Activated CD8-positive, alpha-beta T cell treated with anti-CD3 and anti-CD28 coated beads, Interleukin-2, amount 10 ng/mL, durations not matched to agents 7 days and 5 days (primary cell): ENCODE measurements around the gene TIAM2. TPM values are rescaled to one million over a fixed set of nuclear protein-coding genes. Genes with fewer than 3 reads are reported as not detected.

ENCODE experiments used
- ATAC-seq: fragments of 150-1000 bp; cut with Tn5 transposase; one replicate; pipeline ENCODE4 v1.10.0; 2021; ENCODE audit warnings: moderate library complexity
- CTCF ChIA-PET: fragments of 350-600 bp; sonication (Branson Sonifier 250); formaldehyde crosslinking; loops from one replicate; lab custom pipeline; 2021; ENCODE audit warnings: antibody characterized with exemption; lab: Charles Lee
- POLR2A ChIA-PET: fragments of 350-600 bp; sonication (Branson Sonifier 250); formaldehyde crosslinking; loops from one replicate; lab custom pipeline; 2021; ENCODE audit warnings: antibody characterized with exemption; lab: Charles Lee
- DNase-seq: peaks from one replicate; pipeline ENCODE4 v3.0.0-alpha.2; 2020
- H3K27ac Mint-ChIP-seq: one replicate; pipeline ENCODE4 v1.8.0; 2021; ENCODE audit warnings: mild to moderate bottlenecking, mixed read lengths
- H3K27me3 Mint-ChIP-seq: one replicate; pipeline ENCODE4 v1.8.0; 2021; ENCODE audit warnings: low read depth, mixed read lengths
- H3K36me3 Mint-ChIP-seq: one replicate; pipeline ENCODE4 v1.8.0; 2021; ENCODE audit warnings: low read depth, mixed read lengths
- H3K4me1 Mint-ChIP-seq: one replicate; pipeline ENCODE4 v1.8.0; 2021; ENCODE audit warnings: low read depth, mixed read lengths
- H3K4me3 Mint-ChIP-seq: one replicate; pipeline ENCODE4 v1.8.0; 2021; ENCODE audit warnings: mild to moderate bottlenecking, mixed read lengths
- H3K9me3 Mint-ChIP-seq: one replicate; pipeline ENCODE4 v1.8.0; 2022; ENCODE audit warnings: mixed read lengths; ENCODE audit not compliant: insufficient read depth
- total RNA-seq, 2 experiments: library from RNA; stranded (reverse); gene quantifications; one replicate each; pipeline ENCODE4 v1.2.3, GENCODE V29; 2021

TIAM2 gene
- total RNA-seq = 1 to 10 TPM; 2.9 to 4.5 TPM

DNA sequence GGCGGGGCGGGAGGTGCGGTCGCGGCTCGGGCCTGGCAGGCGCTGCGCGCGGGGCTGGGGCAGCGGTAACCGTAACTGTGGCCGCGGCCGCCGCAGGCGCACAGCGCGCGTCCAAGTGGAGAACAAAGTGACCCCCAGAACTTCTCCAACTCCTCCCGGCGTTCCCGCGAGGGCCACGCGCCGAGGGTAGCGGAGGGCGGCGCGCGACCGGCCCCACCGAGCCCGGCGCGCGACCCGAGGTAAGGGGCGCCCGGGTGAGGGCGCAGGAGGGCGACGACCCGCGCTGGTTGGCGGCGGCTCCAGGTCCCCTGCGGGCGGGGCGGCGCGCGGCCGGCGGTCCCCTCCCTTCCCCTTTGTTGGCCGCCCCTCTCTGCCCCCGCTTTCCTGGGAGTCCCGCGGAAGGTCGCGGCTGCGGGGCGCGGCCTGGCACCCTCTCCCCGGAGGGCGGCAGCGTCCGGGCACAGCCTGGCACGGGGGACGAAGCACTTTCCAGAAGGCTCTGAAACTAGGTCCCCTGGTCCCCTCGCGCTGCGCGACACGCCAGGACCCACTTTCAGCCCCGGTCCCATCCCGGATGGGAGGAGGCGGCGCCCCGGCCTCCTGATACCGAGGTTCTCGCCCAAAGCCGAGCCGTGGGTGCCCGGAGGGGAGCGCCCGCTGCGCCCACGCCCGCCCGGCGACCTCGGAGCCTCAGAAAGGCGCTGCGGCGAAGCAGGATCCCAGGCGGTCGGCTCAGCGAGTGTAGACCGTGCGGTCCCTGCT, at the start of gene TIAM2:
TSS of gene TIAM2 (plus strand) at position 62 of the 762 bp plus-strand sequence. CDS start 133,909 bp downstream, outside the sequence.
- peak; percentile 75 for ATAC-seq
- no peaks in the 10 kb centered on the region for H3K9me3 Mint-ChIP-seq
- peak within 1 kb of the TSS; percentile 63 for H3K4me3 Mint-ChIP-seq
- CTCF ChIA-PET = no interaction called here
- peak; percentile 34 for DNase-seq
- H3K4me1 Mint-ChIP-seq = peaks cover 5% of the 10 kb centered on the region
- POLR2A ChIA-PET = no interaction called here
- H3K27me3 Mint-ChIP-seq = peaks cover 27% of the 10 kb centered on the region
- no peaks in the 10 kb centered on the region for H3K36me3 Mint-ChIP-seq
- H3K27ac Mint-ChIP-seq = no peak within 1 kb of the TSS

DNA sequence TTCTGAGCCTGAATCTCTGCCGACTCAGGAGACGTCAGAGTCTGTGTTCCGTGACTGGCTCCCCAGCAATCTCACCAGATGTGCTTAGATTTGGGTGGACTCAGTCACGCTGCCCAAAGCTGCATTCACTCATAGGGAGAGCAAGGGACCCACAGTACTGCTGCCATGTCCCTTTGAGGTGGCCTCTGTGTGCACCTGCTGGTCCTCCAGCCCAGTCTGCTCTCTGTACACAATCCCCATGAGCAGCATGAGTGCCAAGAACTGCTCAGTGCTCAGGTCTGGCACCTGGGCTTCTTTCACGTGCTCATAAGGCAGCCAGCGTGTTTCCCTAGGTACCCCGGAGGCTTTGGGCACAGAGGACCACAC, 44.2 kb upstream of the TIAM2 start:
- Mint-ChIP-seq H3K4me1 (peaks cover 28% of the 10 kb centered on the region), H3K4me3 (no peak overlapping the region), H3K9me3 (peaks cover 4% of the 10 kb centered on the region), H3K36me3 (peaks cover 12% of the 10 kb centered on the region), H3K27ac (peak overlapping the region; percentile 63), H3K27me3 (no peaks in the 10 kb centered on the region)
- ChIA-PET CTCF (interaction anchor here (0.7 to 1.2 kb wide), 2 partner anchors 45 to 223 kb away, joined by 3 read pairs; no protein-coding TSS in a partner anchor), POLR2A (interaction anchor here (0.9 to 1.1 kb wide), 2 partner anchors 26 to 220 kb away, joined by 3 to 5 read pairs; no protein-coding TSS in a partner anchor)
- peak; percentile 18 for ATAC-seq
- DNase-seq = no peak

DNA sequence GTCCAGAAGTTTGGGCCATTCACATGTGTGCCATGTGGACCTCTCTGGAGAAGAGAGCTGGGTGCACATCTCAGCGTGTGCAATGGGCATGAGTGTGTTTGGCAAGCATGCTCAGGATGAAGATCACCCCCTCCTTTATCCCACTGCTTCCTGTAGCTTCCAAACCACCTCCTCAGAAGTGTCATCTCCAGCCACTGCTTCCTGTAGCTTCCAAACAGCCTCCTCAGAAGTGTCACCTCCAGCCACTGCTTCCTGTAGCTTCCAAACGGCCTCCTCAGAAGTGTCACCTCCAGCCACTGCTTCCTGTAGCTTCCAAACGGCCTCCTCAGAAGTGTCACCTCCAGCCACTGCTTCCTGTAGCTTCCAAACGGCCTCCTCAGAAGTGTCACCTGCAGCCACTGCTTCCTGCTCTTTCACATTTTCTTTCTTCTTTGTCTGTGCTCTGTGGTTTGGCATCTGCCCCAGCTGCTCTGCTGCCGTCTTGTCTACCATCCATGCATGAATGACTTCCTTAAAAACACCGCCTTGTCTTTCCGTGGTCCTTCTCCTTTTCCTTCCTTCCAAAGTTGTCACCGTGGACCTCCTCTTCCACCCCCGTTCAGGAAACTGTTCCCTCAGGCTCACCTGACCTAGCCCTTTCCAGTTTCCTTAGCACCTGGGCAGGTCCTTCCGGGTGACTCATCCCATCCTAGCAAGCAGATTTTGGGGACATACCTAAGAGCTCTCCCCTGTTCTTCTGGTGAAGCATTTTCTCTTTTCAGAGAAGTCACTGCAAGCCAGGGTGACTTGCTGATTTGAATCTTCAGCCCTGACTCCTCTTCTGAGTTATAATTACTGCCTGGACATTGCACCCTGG, 43.5 kb upstream of the TIAM2 start:
- DNase-seq (peak; percentile 51), ATAC-seq (peak; percentile 78)
- peaks cover 28% of the 10 kb centered on the region for H3K4me1 Mint-ChIP-seq
- peaks cover 4% of the 10 kb centered on the region for H3K9me3 Mint-ChIP-seq
- peak overlapping the region; percentile 84 for H3K27ac Mint-ChIP-seq
- POLR2A ChIA-PET = interaction anchor here (0.9 to 1.1 kb wide), 2 partner anchors 27 to 219 kb away, joined by 3 to 5 read pairs; no protein-coding TSS in a partner anchor
- H3K27me3 Mint-ChIP-seq = no peaks in the 10 kb centered on the region
- H3K36me3 Mint-ChIP-seq = peaks cover 12% of the 10 kb centered on the region
- CTCF ChIA-PET = interaction anchor here (0.7 to 1.2 kb wide), 3 partner anchors 9 to 223 kb away, joined by 3 read pairs; no protein-coding TSS in a partner anchor
- no peak overlapping the region for H3K4me3 Mint-ChIP-seq

GRCh38 chr6:154953644-154954043, 41.5 kb upstream of the TIAM2 start:
- DNase-seq (no peak), ATAC-seq (no peak)
- peaks cover 28% of the 10 kb centered on the region for H3K4me1 Mint-ChIP-seq
- H3K36me3 Mint-ChIP-seq = peaks cover 11% of the 10 kb centered on the region
- H3K27me3 Mint-ChIP-seq = no peaks in the 10 kb centered on the region
- POLR2A ChIA-PET = no interaction called here
- no peak overlapping the region for H3K27ac Mint-ChIP-seq
- peaks cover 4% of the 10 kb centered on the region for H3K9me3 Mint-ChIP-seq
- CTCF ChIA-PET = interaction anchor here (0.8 kb wide), 1 partner anchor 25 kb away, joined by 3 read pairs; no protein-coding TSS in a partner anchor
- no peak overlapping the region for H3K4me3 Mint-ChIP-seq

DNA sequence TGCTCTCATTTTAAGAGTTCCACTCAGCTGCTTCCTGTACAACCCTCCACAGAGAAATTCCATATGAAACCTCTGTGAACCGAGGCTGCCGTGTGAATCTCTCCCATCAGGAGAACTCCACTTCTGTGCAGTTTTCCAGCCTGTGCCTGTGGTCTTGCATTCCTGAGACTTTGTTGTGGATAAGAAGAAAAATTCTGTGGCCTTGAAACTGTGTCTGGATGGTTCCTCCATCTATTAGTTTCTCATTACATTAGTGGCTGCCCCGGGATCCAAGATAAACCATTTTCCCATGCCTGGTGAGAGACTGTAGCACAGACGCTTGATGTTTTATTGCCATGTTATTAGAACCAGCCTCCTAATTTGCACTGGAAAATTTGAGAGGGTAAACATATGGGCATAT, 40.8 kb upstream of the TIAM2 start:
- H3K27ac Mint-ChIP-seq = no peak overlapping the region
- no peaks in the 10 kb centered on the region for H3K27me3 Mint-ChIP-seq
- ChIA-PET POLR2A (no interaction called here), CTCF (no interaction called here)
- H3K4me3 Mint-ChIP-seq = no peak overlapping the region
- ATAC-seq (no peak), DNase-seq (no peak)
- peaks cover 5% of the 10 kb centered on the region for H3K36me3 Mint-ChIP-seq
- no peaks in the 10 kb centered on the region for H3K9me3 Mint-ChIP-seq
- H3K4me1 Mint-ChIP-seq = peaks cover 28% of the 10 kb centered on the region

GRCh38 chr6:154956771-154957522, 38.2 kb upstream of the TIAM2 start:
- POLR2A ChIA-PET = no interaction called here
- CTCF ChIA-PET = interaction anchor here (0.7 kb wide), 1 partner anchor 89 kb away, joined by 3 read pairs; no protein-coding TSS in a partner anchor
- Mint-ChIP-seq H3K36me3 (peaks cover 1% of the 10 kb centered on the region), H3K27me3 (no peaks in the 10 kb centered on the region), H3K9me3 (no peaks in the 10 kb centered on the region), H3K4me3 (no peak overlapping the region), H3K27ac (no peak overlapping the region), H3K4me1 (peaks cover 14% of the 10 kb centered on the region)
- ATAC-seq = no peak
- no peak for DNase-seq

GRCh38 chr6:154958469-154958868, 36.6 kb upstream of the TIAM2 start:
- Mint-ChIP-seq H3K27ac (no peak overlapping the region), H3K9me3 (no peaks in the 10 kb centered on the region), H3K4me3 (no peak overlapping the region), H3K27me3 (no peaks in the 10 kb centered on the region), H3K36me3 (no peaks in the 10 kb centered on the region), H3K4me1 (peaks cover 4% of the 10 kb centered on the region)
- ChIA-PET CTCF (no interaction called here), POLR2A (interaction anchor here (0.5 kb wide), 1 partner anchor 33 kb away, joined by 3 read pairs; no protein-coding TSS in a partner anchor)
- ATAC-seq (no peak), DNase-seq (no peak)

DNA sequence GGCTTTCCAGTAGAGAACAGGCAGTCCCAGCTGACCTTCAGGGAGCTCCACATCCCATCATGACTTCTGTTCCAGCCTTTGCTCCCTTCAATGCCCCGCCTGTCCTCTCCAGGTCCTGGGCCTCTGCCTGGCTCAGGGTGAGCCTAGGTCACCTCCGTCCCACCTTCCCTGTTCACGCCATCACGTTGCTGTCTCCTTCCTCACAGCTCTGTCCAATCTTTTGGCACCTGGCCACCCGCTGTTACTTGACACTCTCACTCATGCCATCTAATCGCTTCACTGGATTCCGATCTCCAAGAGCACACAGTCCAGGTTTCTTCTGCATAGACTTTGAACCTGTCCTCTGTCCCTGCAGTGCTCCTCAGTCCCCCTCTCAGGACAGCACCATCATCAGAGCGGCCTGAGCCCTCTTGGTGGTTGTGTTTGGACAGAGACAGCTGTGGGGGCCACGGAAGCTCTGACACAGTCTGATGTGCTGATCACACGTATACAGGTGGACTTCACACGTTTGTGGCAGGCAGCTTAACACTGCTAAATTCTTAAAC, 34.7 kb upstream of the TIAM2 start:
- Mint-ChIP-seq H3K4me1 (peaks cover 4% of the 10 kb centered on the region), H3K4me3 (no peak overlapping the region), H3K9me3 (no peaks in the 10 kb centered on the region), H3K27ac (no peak overlapping the region), H3K27me3 (no peaks in the 10 kb centered on the region), H3K36me3 (no peaks in the 10 kb centered on the region)
- no peak for ATAC-seq
- DNase-seq = no peak
- ChIA-PET CTCF (interaction anchor here (0.9 kb wide), 1 partner anchor 9 kb away, joined by 3 read pairs; no protein-coding TSS in a partner anchor), POLR2A (no interaction called here)

- ChIA-PET POLR2A (no interaction called here), CTCF (interaction anchor here (0.9 kb wide), 1 partner anchor 9 kb away, joined by 3 read pairs; no protein-coding TSS in a partner anchor)
- DNase-seq = no peak
These were observed 34.1 kb upstream of the TIAM2 start for GRCh38 chr6:154960854-154961530.

GRCh38 chr6:154962753-154963152, 32.4 kb upstream of the TIAM2 start:
- Mint-ChIP-seq H3K4me1 (peaks cover 4% of the 10 kb centered on the region), H3K27ac (no peak overlapping the region), H3K36me3 (no peaks in the 10 kb centered on the region), H3K27me3 (no peaks in the 10 kb centered on the region), H3K4me3 (no peak overlapping the region), H3K9me3 (no peaks in the 10 kb centered on the region)
- no peak for DNase-seq
- CTCF ChIA-PET = interaction anchor here (0.8 kb wide), 1 partner anchor 287 kb away, joined by 3 read pairs; no protein-coding TSS in a partner anchor
- no peak for ATAC-seq
- POLR2A ChIA-PET = no interaction called here

More at GRCh38 chr6:154960854-154961530, 34.1 kb upstream of the TIAM2 start:
- Mint-ChIP-seq H3K4me1 (peaks cover 4% of the 10 kb centered on the region), H3K27ac (no peak overlapping the region), H3K9me3 (no peaks in the 10 kb centered on the region), H3K36me3 (no peaks in the 10 kb centered on the region), H3K4me3 (no peak overlapping the region), H3K27me3 (no peaks in the 10 kb centered on the region)
- no peak for ATAC-seq
